Sigmoid colon (tissue), 4 donors: ENCODE data around the gene DGLUCY.

ENCODE experiments used
- EP300 ChIP-seq, 4 donors: sonication (generic); formaldehyde crosslinking; IDR thresholded peaks; one replicate each; pipeline ENCODE4 v1.6.1; 2017; ENCODE audit warnings: antibody characterized with exemption in 4 of 4
- POLR2A ChIP-seq, 2 donors: fragments of 450-650 bp; IDR thresholded peaks; one replicate each; pipeline ENCODE4 v1.6.1; 2016; ENCODE audit warnings: antibody characterized with exemption in 2 of 2, mild to moderate bottlenecking in 2 of 2, moderate library complexity in 2 of 2
- TF ChIP-seq, protein P1 (sequence below), 4 experiments: fragments of 450-650 bp in 3 of 4; fragments of 200-600 bp in 1 of 4; IDR thresholded peaks; one replicate each; pipeline ENCODE4 v1.5.1; 2016 to 2019; ENCODE audit warnings: antibody characterized with exemption in 4 of 4, mild to moderate bottlenecking in 3 of 4, moderate library complexity in 2 of 4

DNA sequence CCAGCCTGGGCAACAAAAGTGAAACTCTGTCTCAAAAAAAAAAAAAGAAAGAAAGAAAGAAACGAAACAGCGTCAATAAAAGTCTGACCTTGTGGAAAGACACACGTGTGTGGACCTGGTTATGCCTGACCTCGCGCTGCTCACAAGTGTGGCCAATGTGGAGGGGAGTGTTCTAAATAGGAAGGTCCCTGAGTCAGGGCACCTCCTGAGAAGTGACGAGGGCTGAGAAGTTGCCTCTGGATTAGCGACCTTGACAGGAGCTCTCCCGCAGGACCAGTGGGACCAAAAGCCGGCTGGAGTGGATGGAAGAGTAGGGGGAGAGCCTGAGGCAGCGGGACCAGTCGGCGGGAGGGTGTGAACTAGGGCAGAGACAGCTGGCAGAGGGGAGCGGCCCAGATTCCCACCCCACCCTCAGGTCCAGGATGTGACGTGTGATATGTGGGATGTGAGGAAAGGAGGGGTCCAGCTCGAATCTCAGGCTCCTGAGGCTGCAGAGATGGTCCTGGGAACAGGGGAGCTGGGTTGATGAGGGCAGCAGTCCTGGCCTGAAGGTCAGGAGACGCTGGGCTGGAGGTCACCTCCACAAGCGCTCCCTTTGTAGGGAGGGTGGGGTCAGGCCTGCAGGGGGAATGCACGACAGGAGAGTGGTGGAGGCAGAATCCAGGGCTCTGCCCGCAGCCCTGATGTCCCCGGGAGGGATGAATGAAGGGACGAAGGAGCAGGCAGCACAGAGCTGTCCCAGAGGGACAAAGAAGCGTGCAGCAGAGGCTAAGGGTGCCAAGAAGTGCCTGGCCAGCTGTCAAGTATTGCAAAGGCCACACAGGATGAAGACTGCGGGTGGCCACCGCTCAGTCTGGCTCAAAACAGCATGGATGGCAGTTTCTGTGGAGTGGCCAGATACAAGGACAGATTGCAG is 155.5 kb downstream of the DGLUCY start:
- no peak for TF ChIP-seq POLR2A (IDR thresholded peaks at IDR 0.05)
- TF ChIP-seq, protein P1, sequence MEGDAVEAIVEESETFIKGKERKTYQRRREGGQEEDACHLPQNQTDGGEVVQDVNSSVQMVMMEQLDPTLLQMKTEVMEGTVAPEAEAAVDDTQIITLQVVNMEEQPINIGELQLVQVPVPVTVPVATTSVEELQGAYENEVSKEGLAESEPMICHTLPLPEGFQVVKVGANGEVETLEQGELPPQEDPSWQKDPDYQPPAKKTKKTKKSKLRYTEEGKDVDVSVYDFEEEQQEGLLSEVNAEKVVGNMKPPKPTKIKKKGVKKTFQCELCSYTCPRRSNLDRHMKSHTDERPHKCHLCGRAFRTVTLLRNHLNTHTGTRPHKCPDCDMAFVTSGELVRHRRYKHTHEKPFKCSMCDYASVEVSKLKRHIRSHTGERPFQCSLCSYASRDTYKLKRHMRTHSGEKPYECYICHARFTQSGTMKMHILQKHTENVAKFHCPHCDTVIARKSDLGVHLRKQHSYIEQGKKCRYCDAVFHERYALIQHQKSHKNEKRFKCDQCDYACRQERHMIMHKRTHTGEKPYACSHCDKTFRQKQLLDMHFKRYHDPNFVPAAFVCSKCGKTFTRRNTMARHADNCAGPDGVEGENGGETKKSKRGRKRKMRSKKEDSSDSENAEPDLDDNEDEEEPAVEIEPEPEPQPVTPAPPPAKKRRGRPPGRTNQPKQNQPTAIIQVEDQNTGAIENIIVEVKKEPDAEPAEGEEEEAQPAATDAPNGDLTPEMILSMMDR (IDR thresholded peaks at IDR 0.05): no peak
- no peak for TF ChIP-seq EP300 (IDR thresholded peaks at IDR 0.05)
